Skeletal muscle cell (primary cell): Measurements from ENCODE around the gene CALML5.

ENCODE experiments used
- DNase-seq: peaks from one replicate; pipeline ENCODE4 v3.0.0-alpha.2; 2010; ENCODE audit warnings: low read depth
- H3K4me3 ChIP-seq: 2 replicates; pipeline ENCODE4 v1.5.1; 2011; ENCODE audit warnings: low read depth, mild to moderate bottlenecking, control low read depth, low read length, moderate library complexity

The CALML5 gene

GRCh38 chr10:5453749-5454489 is 45.5 kb downstream of the CALML5 start:
- DNase-seq = no peak
- H3K4me3 ChIP-seq = no peak overlapping the region

- H3K4me3 ChIP-seq = no peak overlapping the region
- no peak for DNase-seq
Measured at GRCh38 chr10:5450605-5451384, 48.6 kb downstream of the CALML5 start.

GRCh38 chr10:5449823-5450222 is 49.5 kb downstream of the CALML5 start:
- peak; percentile 82 for DNase-seq
- peak overlapping the region; percentile 67 for H3K4me3 ChIP-seq

- no peak for DNase-seq
- H3K4me3 ChIP-seq = peak overlapping the region; percentile 67
Measured at GRCh38 chr10:5449227-5449626, 50.1 kb downstream of the CALML5 start.
